ENCODE results near the gene PTPRE.

DNA sequence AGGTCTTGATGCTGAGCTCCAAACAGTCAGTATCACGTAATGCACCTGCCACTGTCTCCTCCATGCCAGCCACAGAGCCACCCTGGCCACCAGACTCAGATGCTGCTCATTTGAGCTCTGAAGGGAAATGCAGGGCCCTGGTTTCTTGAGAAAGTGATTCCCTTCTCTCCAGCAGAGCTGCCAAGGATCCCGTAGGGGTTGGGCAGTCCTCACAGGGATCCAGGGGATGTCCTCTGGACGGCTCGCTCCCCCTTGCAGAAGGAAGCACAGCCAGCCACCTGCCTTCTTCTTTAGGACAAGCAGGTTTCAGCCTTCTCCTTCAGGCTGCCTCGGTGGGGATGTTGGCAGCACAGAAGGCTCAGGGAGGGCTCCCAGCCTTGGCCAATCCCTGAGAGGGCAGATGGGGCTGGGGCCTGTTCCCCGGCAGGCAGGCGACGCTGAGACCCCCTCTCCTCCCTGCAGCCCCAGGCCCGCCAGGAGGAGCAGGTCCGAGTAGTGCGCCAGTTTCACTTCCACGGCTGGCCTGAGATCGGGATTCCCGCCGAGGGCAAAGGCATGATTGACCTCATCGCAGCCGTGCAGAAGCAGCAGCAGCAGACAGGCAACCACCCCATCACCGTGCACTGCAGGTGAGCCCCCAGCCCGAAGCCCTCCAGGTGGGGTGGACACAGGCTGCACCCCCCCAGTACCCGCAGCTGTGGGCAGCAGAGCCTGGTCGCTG, 170.4 kb downstream of the PTPRE start:
- TF ChIP-seq, protein P1, sequence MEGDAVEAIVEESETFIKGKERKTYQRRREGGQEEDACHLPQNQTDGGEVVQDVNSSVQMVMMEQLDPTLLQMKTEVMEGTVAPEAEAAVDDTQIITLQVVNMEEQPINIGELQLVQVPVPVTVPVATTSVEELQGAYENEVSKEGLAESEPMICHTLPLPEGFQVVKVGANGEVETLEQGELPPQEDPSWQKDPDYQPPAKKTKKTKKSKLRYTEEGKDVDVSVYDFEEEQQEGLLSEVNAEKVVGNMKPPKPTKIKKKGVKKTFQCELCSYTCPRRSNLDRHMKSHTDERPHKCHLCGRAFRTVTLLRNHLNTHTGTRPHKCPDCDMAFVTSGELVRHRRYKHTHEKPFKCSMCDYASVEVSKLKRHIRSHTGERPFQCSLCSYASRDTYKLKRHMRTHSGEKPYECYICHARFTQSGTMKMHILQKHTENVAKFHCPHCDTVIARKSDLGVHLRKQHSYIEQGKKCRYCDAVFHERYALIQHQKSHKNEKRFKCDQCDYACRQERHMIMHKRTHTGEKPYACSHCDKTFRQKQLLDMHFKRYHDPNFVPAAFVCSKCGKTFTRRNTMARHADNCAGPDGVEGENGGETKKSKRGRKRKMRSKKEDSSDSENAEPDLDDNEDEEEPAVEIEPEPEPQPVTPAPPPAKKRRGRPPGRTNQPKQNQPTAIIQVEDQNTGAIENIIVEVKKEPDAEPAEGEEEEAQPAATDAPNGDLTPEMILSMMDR (conservative IDR thresholded peaks at IDR 0.05) = no peak
- TF ChIP-seq ZFX (IDR thresholded peaks at IDR 0.05) = no peak

Measured in C4-2B (cell line).